MM.1S (cell line): ENCODE results near the gene PAPSS1.

Experiments used
- DNase-seq: peaks from one replicate; pipeline ENCODE4 v3.0.0-alpha.2; 2015
- H2AFZ ChIP-seq: fragments of 300-600 bp; sonication (generic); 2 replicates; pipeline ENCODE4 v1.6.0; 2016; ENCODE audit warnings: antibody characterized with exemption, low read length
- H3F3A ChIP-seq: fragments of 300-600 bp; sonication (generic); 2 replicates; pipeline ENCODE4 v1.6.1; 2016; ENCODE audit warnings: mild to moderate bottlenecking, antibody characterized with exemption, low read length, moderate library complexity, mixed read lengths; ENCODE audit not compliant: insufficient read depth
- H3K27ac ChIP-seq: fragments of 300-600 bp; sonication (generic); 2 replicates; pipeline ENCODE4 v1.5.1; 2016; ENCODE audit warnings: mild to moderate bottlenecking, low read length
- H3K27me3 ChIP-seq: fragments of 300-600 bp; sonication (generic); replicated peaks from 2 replicates; pipeline ENCODE4 v1.6.0; 2016; ENCODE audit warnings: low read length; ENCODE audit not compliant: insufficient read depth
- H3K36me3 ChIP-seq: fragments of 300-600 bp; sonication (generic); replicated peaks from 2 replicates; pipeline ENCODE4 v1.6.1; 2016; ENCODE audit warnings: mild to moderate bottlenecking, low read length, mixed read lengths; ENCODE audit not compliant: insufficient read depth
- H3K4me1 ChIP-seq: fragments of 300-600 bp; sonication (generic); 2 replicates; pipeline ENCODE4 v1.6.1; 2016; ENCODE audit warnings: low read length, mixed read lengths
- H3K4me2 ChIP-seq: fragments of 300-600 bp; sonication (generic); 2 replicates; pipeline ENCODE4 v1.6.0; 2016; ENCODE audit warnings: low read depth, low read length
- H3K4me3 ChIP-seq: fragments of 300-600 bp; sonication (generic); 2 replicates; pipeline ENCODE4 v1.5.1; 2016; ENCODE audit warnings: low read length, mixed read lengths
- H3K79me2 ChIP-seq: fragments of 300-600 bp; sonication (generic); 2 replicates; pipeline ENCODE4 v1.6.1; 2016; ENCODE audit warnings: mixed run types, low read length, mixed read lengths
- H3K9ac ChIP-seq: fragments of 300-600 bp; sonication (generic); 2 replicates; pipeline ENCODE4 v1.6.1; 2016; ENCODE audit warnings: low read length, mixed read lengths
- H3K9me2 ChIP-seq: fragments of 300-600 bp; sonication (generic); replicated peaks from 2 replicates; pipeline ENCODE4 v1.6.1; 2016; ENCODE audit warnings: mild to moderate bottlenecking, low read length, mixed read lengths; ENCODE audit not compliant: insufficient read depth
- H3K9me3 ChIP-seq: fragments of 300-600 bp; sonication (generic); replicated peaks from 2 replicates; pipeline ENCODE4 v1.6.1; 2016; ENCODE audit warnings: mild to moderate bottlenecking, low read length, mixed read lengths; ENCODE audit not compliant: insufficient read depth
- H4K20me1 ChIP-seq: fragments of 300-600 bp; sonication (generic); 2 replicates; pipeline ENCODE4 v1.6.1; 2016; ENCODE audit warnings: mild to moderate bottlenecking, low read length, moderate library complexity, mixed read lengths; ENCODE audit not compliant: insufficient read depth
- CTCF ChIP-seq: fragments of 300-600 bp; sonication (generic); IDR thresholded peaks from 2 replicates; pipeline ENCODE4 v1.5.1; 2016; ENCODE audit warnings: antibody characterized with exemption, low read length, mixed read lengths
- EZH2 ChIP-seq: fragments of 300-600 bp; sonication (generic); optimal IDR thresholded peaks from 2 replicates; pipeline ENCODE3; 2017; ENCODE audit warnings: low read depth, mild to moderate bottlenecking, antibody characterized with exemption, low read length, mixed read lengths
- EZH2phosphoT487 ChIP-seq: fragments of 300-600 bp; sonication (generic); IDR thresholded peaks from 2 replicates; pipeline ENCODE4 v1.6.1; 2018; ENCODE audit warnings: antibody characterized with exemption, low read length

Gene PAPSS1

GRCh38 chr4:107692202-107692601 is 27.8 kb downstream of the PAPSS1 start:
- H3K4me3 ChIP-seq = no peak overlapping the region
- no peak for DNase-seq
- H3K9me2 ChIP-seq = no peaks in the 10 kb centered on the region
- H4K20me1 ChIP-seq = no peaks in the 10 kb centered on the region
- H3K9me3 ChIP-seq = no peaks in the 10 kb centered on the region
- no peaks in the 10 kb centered on the region for H3K4me1 ChIP-seq
- H3K9ac ChIP-seq = no peak overlapping the region
- TF ChIP-seq EZH2phosphoT487 = no peak
- H2AFZ ChIP-seq = no peak overlapping the region
- peaks cover 20% of the 10 kb centered on the region for H3K79me2 ChIP-seq
- no peaks in the 10 kb centered on the region; the same call in none of the 2 replicates for H3K36me3 ChIP-seq
- no peak overlapping the region for H3K27ac ChIP-seq
- no peaks in the 10 kb centered on the region for H3K27me3 ChIP-seq
- H3K4me2 ChIP-seq = no peak overlapping the region
- no peaks in the 10 kb centered on the region for H3F3A ChIP-seq

GRCh38 chr4:107691378-107691777 is 28.7 kb downstream of the PAPSS1 start:
- Histone ChIP-seq H3K4me3 (no peak overlapping the region), H3K79me2 (peaks cover 12% of the 10 kb centered on the region), H3K9ac (no peak overlapping the region), H4K20me1 (no peaks in the 10 kb centered on the region), H3K9me3 (no peaks in the 10 kb centered on the region), H3K9me2 (no peaks in the 10 kb centered on the region), H3F3A (no peaks in the 10 kb centered on the region), H3K27me3 (no peaks in the 10 kb centered on the region), H3K4me2 (no peak overlapping the region), H3K4me1 (no peaks in the 10 kb centered on the region), H3K27ac (no peak overlapping the region), H3K36me3 (no peaks in the 10 kb centered on the region; the same call in 1 of the 2 replicates), H2AFZ (no peak overlapping the region)
- DNase-seq = no peak
- TF ChIP-seq EZH2phosphoT487 (no peak), EZH2 (no peak), CTCF (no peak)

GRCh38 chr4:107689912-107690587 is 30.0 kb downstream of the PAPSS1 start:
- no peaks in the 10 kb centered on the region for H3K9me3 ChIP-seq
- no peak overlapping the region for H3K9ac ChIP-seq
- H3K36me3 ChIP-seq = no peaks in the 10 kb centered on the region; the same call in 1 of the 2 replicates
- no peak overlapping the region for H2AFZ ChIP-seq
- no peaks in the 10 kb centered on the region for H3K27me3 ChIP-seq
- no peaks in the 10 kb centered on the region for H3K4me1 ChIP-seq
- H3F3A ChIP-seq = no peaks in the 10 kb centered on the region
- DNase-seq = no peak
- H3K27ac ChIP-seq = no peak overlapping the region
- H4K20me1 ChIP-seq = no peaks in the 10 kb centered on the region
- H3K9me2 ChIP-seq = no peaks in the 10 kb centered on the region
- no peak overlapping the region for H3K4me2 ChIP-seq
- peaks cover 10% of the 10 kb centered on the region; the same call in 1 of the 2 replicates for H3K79me2 ChIP-seq
- H3K4me3 ChIP-seq = no peak overlapping the region
- TF ChIP-seq EZH2 = no peak
- no peak for TF ChIP-seq CTCF

GRCh38 chr4:107688421-107688820 is 31.6 kb downstream of the PAPSS1 start:
- Histone ChIP-seq H3K27ac (no peak overlapping the region), H4K20me1 (no peaks in the 10 kb centered on the region), H3K9ac (no peak overlapping the region), H3K4me3 (no peak overlapping the region), H2AFZ (no peak overlapping the region), H3K4me2 (no peak overlapping the region), H3K9me3 (no peaks in the 10 kb centered on the region), H3K79me2 (peaks cover 10% of the 10 kb centered on the region; the same call in 1 of the 2 replicates), H3K4me1 (no peaks in the 10 kb centered on the region), H3F3A (no peaks in the 10 kb centered on the region), H3K9me2 (no peaks in the 10 kb centered on the region), H3K27me3 (no peaks in the 10 kb centered on the region), H3K36me3 (no peaks in the 10 kb centered on the region)
- DNase-seq = no peak
- no peak for TF ChIP-seq EZH2
- no peak for TF ChIP-seq EZH2phosphoT487
- TF ChIP-seq CTCF = no peak
